HAP-1 (cell line): ENCODE data around the gene TOGARAM2.

Source experiments
- DNase-seq, 2 experiments: peaks; one replicate each; pipeline ENCODE4 v3.0.0-alpha.2; 2016 to 2020; ENCODE audit warnings: low spot score in 2 of 2
- H3K27me3 ChIP-seq: fragments of 250-450 bp; sonication (Bioruptor Pico); 2 replicates; pipeline ENCODE4 v1.5.1; 2020; ENCODE audit warnings: low read depth, mild to moderate bottlenecking, moderate library complexity
- H3K36me3 ChIP-seq: fragments of 250-450 bp; sonication (Bioruptor Pico); replicated peaks from 2 replicates; pipeline ENCODE4 v1.5.1; 2020; ENCODE audit warnings: mild to moderate bottlenecking
- H3K4me1 ChIP-seq: fragments of 250-450 bp; sonication (Bioruptor Pico); 2 replicates; pipeline ENCODE4 v1.5.1; 2020; ENCODE audit warnings: mild to moderate bottlenecking
- H3K4me3 ChIP-seq: fragments of 250-450 bp; sonication (Bioruptor Pico); 2 replicates; pipeline ENCODE4 v1.5.1; 2020; ENCODE audit warnings: mild to moderate bottlenecking, moderate library complexity
- H3K9me3 ChIP-seq: fragments of 250-450 bp; sonication (Bioruptor Pico); 2 replicates; pipeline ENCODE4 v1.5.1; 2020; ENCODE audit warnings: mild to moderate bottlenecking, moderate library complexity
- in situ Hi-C: fragments of 300-500 bp; cut with MboI; formaldehyde crosslinking; loops from 3 replicates; pipeline ENCODE4 v1.14.3; 2020; ENCODE audit warnings: low sequenced_read_pairs, inconsistent platforms, mixed read lengths

TOGARAM2 gene

GRCh38 chr2:28995765-28996750 lies 15.0 kb downstream of the TOGARAM2 start:
- H3K4me3 ChIP-seq = no peak overlapping the region
- H3K27me3 ChIP-seq = no peaks in the 10 kb centered on the region
- no peak for DNase-seq
- no peaks in the 10 kb centered on the region for H3K36me3 ChIP-seq
- in situ Hi-C loops = no loop called here
- H3K9me3 ChIP-seq = no peaks in the 10 kb centered on the region
- no peaks in the 10 kb centered on the region; the same call in 1 of the 2 replicates for H3K4me1 ChIP-seq

DNA sequence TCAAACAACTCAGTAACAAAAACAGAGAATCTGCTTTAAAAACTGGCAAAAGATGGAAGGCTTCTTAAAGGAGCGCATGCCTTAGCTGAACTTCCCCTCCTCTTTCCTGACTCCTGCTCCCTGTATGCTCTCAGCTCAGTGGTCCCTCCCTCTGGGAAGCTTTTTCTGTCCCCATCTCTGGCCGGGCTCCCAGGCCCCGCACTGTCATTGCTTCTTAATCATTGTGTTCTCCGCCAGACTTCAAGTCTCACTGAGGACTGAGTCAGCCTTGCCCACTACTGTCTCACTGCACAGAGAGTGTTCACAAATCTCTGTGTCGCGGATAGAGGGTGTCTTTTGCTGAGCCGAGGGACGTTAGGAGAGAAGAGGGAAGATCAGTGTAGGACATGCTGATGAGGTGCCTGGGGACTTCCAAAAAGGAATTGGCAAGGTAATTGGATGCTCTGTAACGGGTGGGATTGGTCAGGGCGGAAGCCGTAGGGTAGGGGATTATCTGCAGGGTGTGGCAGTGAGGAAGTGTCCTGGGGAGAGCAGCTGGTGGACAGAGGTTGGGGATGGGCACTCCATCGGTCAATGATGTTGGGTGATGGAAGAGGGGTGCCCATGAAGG lies 16.2 kb downstream of the TOGARAM2 start:
- H3K27me3 ChIP-seq = no peaks in the 10 kb centered on the region
- no peak overlapping the region for H3K4me3 ChIP-seq
- peak in 1 of 2 experiments; percentile 18 for DNase-seq
- in situ Hi-C loops = no loop called here
- H3K9me3 ChIP-seq = no peaks in the 10 kb centered on the region
- H3K4me1 ChIP-seq = no peaks in the 10 kb centered on the region; the same call in 1 of the 2 replicates
- H3K36me3 ChIP-seq = no peaks in the 10 kb centered on the region

GRCh38 chr2:28997847-28998735 lies 17.0 kb downstream of the TOGARAM2 start:
- no peaks in the 10 kb centered on the region for H3K36me3 ChIP-seq
- no peaks in the 10 kb centered on the region for H3K27me3 ChIP-seq
- no peak overlapping the region for H3K4me3 ChIP-seq
- no peaks in the 10 kb centered on the region for H3K9me3 ChIP-seq
- in situ Hi-C loops = no loop called here
- DNase-seq = no peak
- H3K4me1 ChIP-seq = no peaks in the 10 kb centered on the region; the same call in 1 of the 2 replicates

GRCh38 chr2:29000481-29000880 lies 19.4 kb downstream of the TOGARAM2 start:
- Histone ChIP-seq H3K4me3 (no peak overlapping the region), H3K27me3 (no peaks in the 10 kb centered on the region), H3K36me3 (no peaks in the 10 kb centered on the region), H3K4me1 (no peaks in the 10 kb centered on the region; the same call in 1 of the 2 replicates), H3K9me3 (no peaks in the 10 kb centered on the region)
- in situ Hi-C loops = no loop called here
- no peak for DNase-seq

DNA sequence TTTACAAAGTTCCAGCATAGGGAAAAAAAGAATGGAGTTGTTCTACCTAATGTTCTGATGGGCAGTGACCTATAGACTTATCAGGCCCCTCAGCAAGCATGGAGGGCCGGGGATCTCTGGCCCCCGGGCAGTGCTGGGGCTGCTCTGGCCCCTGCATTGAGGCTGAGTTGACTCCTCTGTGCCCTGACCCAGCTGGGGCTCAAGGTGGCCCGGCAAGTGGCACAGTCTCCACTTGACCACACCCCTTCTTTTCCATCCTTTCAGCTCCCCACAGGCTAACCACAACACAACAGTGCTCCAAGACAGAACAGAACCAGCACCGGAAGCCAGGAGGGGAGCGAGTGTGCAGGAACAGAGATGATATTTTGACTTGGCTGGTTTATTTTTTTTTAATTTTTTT lies 19.9 kb downstream of the TOGARAM2 start:
- in situ Hi-C loops = no loop called here
- Histone ChIP-seq H3K27me3 (no peaks in the 10 kb centered on the region), H3K4me3 (no peak overlapping the region), H3K36me3 (no peaks in the 10 kb centered on the region), H3K4me1 (no peaks in the 10 kb centered on the region; the same call in 1 of the 2 replicates), H3K9me3 (no peaks in the 10 kb centered on the region)
- DNase-seq = no peak

DNA sequence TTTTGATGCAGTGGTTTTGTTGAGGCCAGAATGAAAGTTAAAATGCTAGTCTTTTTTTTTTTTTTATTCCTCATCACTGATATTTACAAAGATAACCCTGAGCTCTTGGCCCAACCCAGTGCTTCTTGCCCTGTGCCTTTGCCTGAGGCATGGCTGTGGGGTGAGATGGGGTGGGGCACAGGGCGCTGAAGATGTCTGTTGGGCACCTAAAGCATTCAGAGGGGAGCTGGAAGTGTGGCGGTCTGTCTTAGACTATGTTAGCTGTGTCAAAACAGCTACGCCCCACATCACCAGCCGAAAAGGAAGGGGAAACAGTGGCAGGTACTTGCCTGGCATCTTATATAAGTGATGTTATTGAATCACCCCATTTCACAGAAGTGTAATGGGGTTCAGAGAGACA lies 20.7 kb downstream of the TOGARAM2 start:
- Histone ChIP-seq H3K27me3 (no peaks in the 10 kb centered on the region), H3K36me3 (no peaks in the 10 kb centered on the region), H3K4me3 (no peak overlapping the region), H3K4me1 (no peaks in the 10 kb centered on the region; the same call in 1 of the 2 replicates), H3K9me3 (no peaks in the 10 kb centered on the region)
- in situ Hi-C loops = no loop called here
- no peak for DNase-seq

DNA sequence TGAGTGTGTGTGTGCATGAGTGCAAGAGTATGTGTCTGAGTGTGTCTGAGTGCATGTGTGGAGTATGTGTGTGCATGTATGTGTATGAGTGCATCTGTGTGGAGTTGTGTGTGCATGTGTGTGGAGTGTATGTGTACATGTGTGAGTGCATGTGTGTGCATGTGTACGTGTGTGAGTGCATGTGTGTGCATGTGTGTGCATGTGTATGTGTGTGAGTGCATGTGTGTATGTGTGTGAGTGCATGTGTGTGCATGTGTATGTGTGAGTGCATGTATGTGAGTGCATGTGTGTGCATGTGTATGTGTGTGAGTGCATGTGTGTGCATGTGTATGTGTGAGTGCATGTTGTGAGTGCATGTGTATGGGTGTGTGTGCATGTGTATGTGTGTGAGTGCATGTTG lies 23.7 kb downstream of the TOGARAM2 start:
- in situ Hi-C loops = no loop called here
- no peaks in the 10 kb centered on the region for H3K36me3 ChIP-seq
- H3K4me1 ChIP-seq = no peaks in the 10 kb centered on the region
- no peak for DNase-seq
- H3K27me3 ChIP-seq = no peaks in the 10 kb centered on the region
- no peaks in the 10 kb centered on the region for H3K9me3 ChIP-seq
- H3K4me3 ChIP-seq = no peak overlapping the region

DNA sequence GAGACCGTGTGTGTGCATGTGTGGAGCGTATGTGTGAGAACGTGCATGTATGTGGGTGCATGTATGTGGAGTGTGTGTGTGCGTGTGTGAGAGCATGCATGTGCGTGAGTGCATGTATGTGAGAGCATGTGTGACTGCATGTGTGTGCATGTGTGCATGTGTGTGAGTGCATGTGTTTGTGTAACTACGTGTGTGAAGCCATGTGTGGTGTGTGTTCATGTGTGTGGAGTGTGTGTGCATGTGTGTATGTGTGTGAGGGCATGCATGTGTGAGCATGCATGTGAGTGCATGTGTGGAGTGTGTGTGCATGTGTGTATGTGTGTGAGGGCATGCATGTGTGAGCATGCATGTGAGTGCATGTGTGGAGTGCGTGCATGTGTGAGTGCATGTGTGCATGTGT lies 24.2 kb downstream of the TOGARAM2 start:
- H3K27me3 ChIP-seq = no peaks in the 10 kb centered on the region
- no peak overlapping the region for H3K4me3 ChIP-seq
- H3K4me1 ChIP-seq = no peaks in the 10 kb centered on the region
- in situ Hi-C loops = no loop called here
- H3K9me3 ChIP-seq = no peaks in the 10 kb centered on the region
- DNase-seq = no peak
- H3K36me3 ChIP-seq = no peaks in the 10 kb centered on the region

DNA sequence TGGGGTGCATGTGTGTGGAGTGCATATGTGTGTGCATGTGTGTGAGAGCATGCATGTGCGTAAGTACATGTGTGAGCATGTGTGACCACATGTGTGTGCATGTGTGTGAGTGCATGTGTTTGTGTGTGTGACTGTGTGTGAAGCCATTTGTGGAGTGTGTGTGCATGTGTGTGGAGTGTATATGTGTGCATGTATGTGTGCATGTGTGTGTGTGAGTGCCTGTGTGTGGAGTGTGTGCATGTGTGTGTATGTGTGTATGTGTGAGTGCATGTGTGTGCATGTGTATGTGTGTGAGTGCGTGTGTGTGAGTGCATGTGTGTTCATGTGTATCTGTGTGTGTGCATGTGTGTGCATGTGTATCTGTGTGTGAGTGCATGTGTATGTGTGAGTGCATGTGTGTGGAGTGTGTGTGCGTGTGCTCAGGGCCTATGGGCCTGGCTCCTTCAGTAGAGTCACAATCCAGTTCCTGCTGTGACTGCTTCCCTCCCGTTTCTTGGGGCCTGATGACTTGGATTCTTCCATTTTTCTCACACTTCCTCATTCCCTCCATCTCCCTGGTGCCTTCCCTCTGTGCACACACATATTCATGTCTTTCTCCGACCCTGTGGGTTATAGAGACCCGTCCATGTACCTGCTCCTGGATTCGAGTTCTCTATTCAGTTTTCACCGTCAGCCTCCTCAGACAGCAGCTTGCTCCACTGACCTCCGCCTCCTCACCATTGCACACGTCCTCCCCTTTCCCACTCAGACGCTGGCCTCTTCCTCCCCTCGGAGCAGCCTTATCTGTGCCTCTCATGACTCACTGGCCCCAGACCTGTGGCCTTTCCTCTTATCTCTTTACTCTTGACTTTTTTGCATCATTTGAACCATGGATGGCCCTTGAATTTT lies 25.2 kb downstream of the TOGARAM2 start:
- Histone ChIP-seq H3K4me1 (no peaks in the 10 kb centered on the region), H3K4me3 (no peak overlapping the region), H3K27me3 (no peaks in the 10 kb centered on the region), H3K9me3 (no peaks in the 10 kb centered on the region), H3K36me3 (no peaks in the 10 kb centered on the region)
- in situ Hi-C loops = no loop called here
- DNase-seq = no peak

GRCh38 chr2:29006980-29007301 lies 25.8 kb downstream of the TOGARAM2 start:
- no peak for DNase-seq
- Histone ChIP-seq H3K4me1 (no peaks in the 10 kb centered on the region), H3K9me3 (no peaks in the 10 kb centered on the region), H3K4me3 (no peak overlapping the region), H3K27me3 (no peaks in the 10 kb centered on the region), H3K36me3 (no peaks in the 10 kb centered on the region)
- in situ Hi-C loops = no loop called here

DNA sequence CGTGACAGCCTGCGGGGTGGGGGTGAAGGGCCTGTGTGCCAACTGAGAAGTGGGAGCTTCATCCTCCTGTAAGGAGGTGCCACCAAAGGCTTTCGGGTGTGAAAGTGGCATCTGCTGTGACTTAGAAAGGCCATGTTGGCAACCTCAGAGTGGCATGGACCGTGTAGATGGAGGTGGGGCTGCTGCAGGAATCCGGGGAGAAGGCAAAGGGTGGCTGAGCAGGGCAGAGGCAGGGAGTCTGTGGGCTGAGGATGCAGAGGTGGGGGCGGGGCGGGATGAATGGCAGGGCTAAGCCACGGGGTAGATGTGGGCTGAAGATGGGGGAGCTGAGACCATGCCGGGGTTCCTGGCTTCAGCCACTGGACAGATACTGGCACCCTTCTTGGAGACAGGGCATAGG lies 28.2 kb downstream of the TOGARAM2 start:
- in situ Hi-C loops = no loop called here
- Histone ChIP-seq H3K27me3 (no peaks in the 10 kb centered on the region), H3K4me1 (no peaks in the 10 kb centered on the region), H3K4me3 (no peak overlapping the region), H3K9me3 (no peaks in the 10 kb centered on the region), H3K36me3 (no peaks in the 10 kb centered on the region)
- no peak for DNase-seq

DNA sequence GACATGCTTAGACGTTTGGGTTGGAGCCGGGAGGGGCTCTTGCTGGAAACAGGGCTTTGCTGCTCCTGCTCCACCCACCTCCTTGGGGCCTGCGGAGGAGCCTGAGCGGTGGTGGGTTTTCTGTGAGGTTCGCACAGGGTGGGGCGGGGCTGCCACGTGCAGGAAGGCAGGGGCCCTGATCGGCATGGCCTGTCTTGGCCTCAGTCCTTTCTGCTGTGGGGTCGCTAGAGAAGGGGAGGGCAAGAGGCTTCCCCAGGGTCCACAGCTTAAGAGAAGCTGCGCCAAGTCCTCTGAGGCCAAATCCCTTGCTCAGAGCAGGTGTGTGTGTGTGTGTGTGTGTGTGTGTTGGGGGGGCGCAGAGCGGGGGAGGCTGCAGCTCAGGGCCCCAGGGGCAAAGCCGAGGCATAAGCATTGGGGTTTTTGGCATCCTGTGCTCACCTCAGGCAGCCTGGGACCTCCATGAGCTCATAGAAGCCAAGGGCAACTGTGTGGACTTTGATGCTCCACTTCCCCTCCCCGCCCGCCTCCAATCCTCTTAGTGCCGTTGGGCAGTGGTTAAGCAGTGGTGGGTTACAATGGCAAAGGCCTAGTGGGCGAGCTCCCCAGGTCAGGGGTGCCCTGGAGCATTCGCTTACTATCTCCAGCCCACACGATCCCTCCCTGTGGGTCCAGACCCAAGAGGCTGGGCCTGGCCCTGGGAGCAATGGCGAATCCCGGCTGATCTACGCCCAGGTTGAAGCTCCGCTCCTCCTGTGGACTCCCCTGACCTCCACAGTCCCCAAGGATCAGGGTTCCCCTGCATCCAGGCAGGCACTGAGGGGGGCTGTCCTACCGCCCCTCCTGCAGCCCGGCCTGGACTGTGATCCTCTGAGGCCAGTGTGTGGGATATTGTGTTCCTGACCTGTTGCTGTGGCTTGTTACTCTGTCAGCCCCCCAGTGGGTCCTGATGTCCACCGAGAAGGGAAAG lies 28.9 kb downstream of the TOGARAM2 start:
- Histone ChIP-seq H3K4me3 (no peak overlapping the region), H3K4me1 (no peaks in the 10 kb centered on the region), H3K9me3 (no peaks in the 10 kb centered on the region), H3K27me3 (no peaks in the 10 kb centered on the region), H3K36me3 (no peaks in the 10 kb centered on the region)
- DNase-seq = no peak
- in situ Hi-C loops = no loop called here
